Right lobe of liver (tissue), 6 donors: ENCODE measurements around the gene B3GNT4. TPM values are rescaled to one million over a fixed set of nuclear protein-coding genes. Genes with fewer than 3 reads are reported as not detected.

Experiments
- ATAC-seq, 4 donors: fragments of 200-7000 bp; cut with Tn5 transposase; one replicate each; pipeline ENCODE4 v1.9.1; 2020; ENCODE audit warnings: mild to moderate bottlenecking in 4 of 4, moderate library complexity in 4 of 4
- DNase-seq, 3 donors: peaks; one replicate each; pipeline ENCODE4 v3.0.0-alpha.2; 2020
- H3K27ac ChIP-seq, 3 donors: fragments of 200-600 bp; one replicate each; pipeline ENCODE4 v1.8.0; 2022
- H3K27me3 ChIP-seq, 2 donors: fragments of 200-600 bp; one replicate each; pipeline ENCODE4 v1.8.0; 2022
- H3K36me3 ChIP-seq, 4 donors: fragments of 200-600 bp; sonication (generic) in 1 of 4; one replicate each; pipeline versions ENCODE4 v1.5.1 to v1.8.0; 2017 to 2022; ENCODE audit warnings: control low read depth in 1 of 4
- H3K4me1 ChIP-seq, 4 donors: fragments of 200-600 bp; sonication (generic) in 1 of 4; one replicate each; pipeline versions ENCODE4 v1.5.1 to v1.8.0; 2017 to 2022; ENCODE audit warnings: control low read depth in 1 of 4
- H3K4me3 ChIP-seq, 3 donors: fragments of 200-600 bp; one replicate each; pipeline ENCODE4 v1.8.0; 2022
- H3K9me3 ChIP-seq, 4 donors: fragments of 200-600 bp; sonication (generic) in 1 of 4; one replicate each; pipeline versions ENCODE4 v1.5.1 to v1.8.0; 2017 to 2022; ENCODE audit warnings: control low read depth in 1 of 4
- CTCF ChIP-seq, 4 donors: fragments of 200-600 bp in 3 of 4; fragments of 450-650 bp in 1 of 4; IDR thresholded peaks; one replicate each; pipeline versions ENCODE4 v1.5.1 to v1.8.0; 2016 to 2022; ENCODE audit warnings: antibody characterized with exemption in 4 of 4, mild to moderate bottlenecking in 2 of 4
- POLR2A ChIP-seq: fragments of 450-650 bp; IDR thresholded peaks from one replicate; pipeline ENCODE4 v1.6.1; 2017; ENCODE audit warnings: antibody characterized with exemption, mild to moderate bottlenecking
- WGBS: methylation state at CpG from one replicate; pipeline ENCODE4 v1.1.6; 2018; ENCODE audit warnings: low coverage, low lambda C conversion rate; ENCODE audit not compliant: insufficient coverage; ENCODE audit errors: missing lambda C conversion rate; 5-methylcytosine and 5-hydroxymethylcytosine counted together
- intact Hi-C, 2 donors: fragments of 100-400 bp; cut with DNase I; formaldehyde crosslinking; loops; one replicate each; pipeline versions ENCODE4 v1.11.2 to v1.14.1; 2022
- long read RNA-seq: library from polyadenylated mRNA; unstranded; transcript quantifications from one replicate; pipeline ENCODE4 v2.0.0, GENCODE V29; 2019
- total RNA-seq, 6 experiments: library from RNA; depleted of rRNA in 2 of 6; stranded (reverse); fragments of >200 nt in 2 of 6; fragmentation: NEBNext Ultra II Directional in 3 of 6; extraction: Animal tissue kit (Norgen Biotek cat#: 25700) in 3 of 6; gene quantifications; one replicate each; pipeline versions ENCODE4 v1.1.0 to v1.2.4, GENCODE V29; 2016 to 2023
- donor health status: DM: no; HTN: yes; CAD: no.
- donor health status: DM: no; HTN: no; CAD: no.
- donor health status: DM: no; HTN: no; CAD: no.
- donor health status: DM: no; HTN: yes; CAD: no.
- donor health status: DM: no; HTN: yes; CAD: no.

Gene B3GNT4
- total RNA-seq = under 1 TPM in 2 of 6 experiments, not detected in 4; 0.42 to 0.43 TPM
- long read RNA-seq = 0 reads

- Histone ChIP-seq H3K4me3 (peak within 1 kb of the TSS; percentile 49 to 66 (median 52)), H3K27ac (no peak within 1 kb of the TSS), H3K9me3 (no peaks in the 10 kb centered on the region), H3K36me3 (peaks cover 0 to 14% (median 3%) of the 10 kb centered on the region in 4 donors), H3K27me3 (peaks cover 0 to 9% of the 10 kb centered on the region in 2 donors), H3K4me1 (peaks cover 0 to 16% (median 0%) of the 10 kb centered on the region in 4 donors)
- ATAC-seq (peak; percentile 75 to 80 (median 78)), DNase-seq (peak in 2 of 3 donors; percentile 64 to 71)
- TF ChIP-seq POLR2A = no peak
- TF ChIP-seq CTCF (IDR thresholded peaks at IDR 0.05) = no peak
- 0% methylated on average over 8 of the region's 104 CpGs for WGBS
- intact Hi-C loops = no loop called here
These were observed at the start of gene B3GNT4 for GRCh38 chr12:122203301-122204166. B3GNT4 (plus strand) TSS chr12:122203709; CDS start chr12:122204619, 910 bp downstream.

GRCh38 chr12:122155705-122156104 lies 47.8 kb upstream of the B3GNT4 start:
- 79% methylated on average over 5 of the region's 10 CpGs for WGBS
- ATAC-seq (no peak), DNase-seq (no peak)
- Histone ChIP-seq H3K9me3 (no peaks in the 10 kb centered on the region), H3K4me1 (no peaks in the 10 kb centered on the region), H3K4me3 (no peak overlapping the region), H3K27ac (no peak overlapping the region), H3K36me3 (no peaks in the 10 kb centered on the region), H3K27me3 (no peaks in the 10 kb centered on the region)
- intact Hi-C loops = no loop called here
- TF ChIP-seq POLR2A = no peak
- no peak for TF ChIP-seq CTCF (IDR thresholded peaks at IDR 0.05)

GRCh38 chr12:122158700-122159285 lies 44.7 kb upstream of the B3GNT4 start:
- Histone ChIP-seq H3K4me1 (no peaks in the 10 kb centered on the region), H3K9me3 (no peaks in the 10 kb centered on the region), H3K36me3 (no peaks in the 10 kb centered on the region), H3K27me3 (no peaks in the 10 kb centered on the region), H3K27ac (no peak overlapping the region), H3K4me3 (no peak overlapping the region)
- TF ChIP-seq CTCF (IDR thresholded peaks at IDR 0.05) (no peak), POLR2A (no peak)
- no peak for ATAC-seq
- 85% methylated on average over 6 of the region's 7 CpGs for WGBS
- no peak for DNase-seq
- intact Hi-C loops = no loop called here

- 73% methylated on average over 4 of the region's 4 CpGs for WGBS
- TF ChIP-seq CTCF (IDR thresholded peaks at IDR 0.05) (peak in 1 of 4 donors; percentile 29), POLR2A (no peak)
- no peak for DNase-seq
- H3K4me3 ChIP-seq = no peak overlapping the region
- H3K36me3 ChIP-seq = no peaks in the 10 kb centered on the region
- intact Hi-C loops = no loop called here
- H3K9me3 ChIP-seq = no peaks in the 10 kb centered on the region
- peak in 1 of 4 donors; percentile 32 for ATAC-seq
- H3K4me1 ChIP-seq = no peaks in the 10 kb centered on the region
- no peak overlapping the region for H3K27ac ChIP-seq
- no peaks in the 10 kb centered on the region for H3K27me3 ChIP-seq
These were observed 43.6 kb upstream of the B3GNT4 start for GRCh38 chr12:122159882-122160281.
